AG09319 (cell line): ENCODE data around the gene CPNE6.
A peak's percentile ranks its signal among the peaks of the same experiment; 100 is the strongest.
"Not testable (repeated sequence)": the region's sequence is repeated elsewhere in the genome, so short reads cannot be mapped to it uniquely, and the experiment has no call there.

Experiments
- DNase-seq: peaks from one replicate; pipeline ENCODE4 v3.0.0-alpha.2; 2010; ENCODE audit warnings: low read depth; ENCODE audit errors: extremely low read depth
- TF ChIP-seq, protein P1 (sequence below): IDR thresholded peaks from 2 replicates; pipeline ENCODE4 v1.5.1; 2011; ENCODE audit warnings: low read depth, mild to moderate bottlenecking, inconsistent platforms, low read length, moderate library complexity

Gene CPNE6

DNA sequence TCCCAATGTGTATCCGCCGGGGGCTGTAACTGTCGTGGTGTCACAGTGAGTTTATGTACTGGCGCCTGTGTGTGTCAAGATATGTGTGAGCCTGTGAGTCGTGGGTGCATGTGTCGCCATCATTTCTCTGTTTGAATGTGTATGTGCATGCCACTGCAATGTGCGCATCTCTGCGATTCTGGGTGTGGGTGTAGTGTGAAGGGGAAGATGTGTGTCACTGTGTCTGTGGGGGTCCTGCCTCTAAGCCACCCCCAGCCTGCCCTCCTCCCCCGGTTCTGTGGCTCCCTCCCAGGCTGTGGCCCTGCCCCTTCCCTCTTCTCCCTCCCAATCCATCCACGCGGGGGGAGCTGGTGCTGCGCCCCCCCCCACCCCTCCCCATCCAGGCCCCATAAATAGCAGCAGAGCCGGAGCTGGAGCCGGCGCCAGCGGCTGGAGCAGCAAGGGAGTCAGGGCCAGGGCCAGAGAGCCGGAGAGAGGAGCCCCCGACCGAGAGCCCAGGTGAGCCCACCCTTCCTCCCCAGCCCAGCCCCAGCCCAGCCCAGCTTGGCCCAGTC, at the start of gene CPNE6:
Gene CPNE6 (plus strand): TSS at position 419 of the 554 bp plus-strand sequence. CDS start 1,375 bp downstream, outside the sequence.
- TF ChIP-seq, protein P1, sequence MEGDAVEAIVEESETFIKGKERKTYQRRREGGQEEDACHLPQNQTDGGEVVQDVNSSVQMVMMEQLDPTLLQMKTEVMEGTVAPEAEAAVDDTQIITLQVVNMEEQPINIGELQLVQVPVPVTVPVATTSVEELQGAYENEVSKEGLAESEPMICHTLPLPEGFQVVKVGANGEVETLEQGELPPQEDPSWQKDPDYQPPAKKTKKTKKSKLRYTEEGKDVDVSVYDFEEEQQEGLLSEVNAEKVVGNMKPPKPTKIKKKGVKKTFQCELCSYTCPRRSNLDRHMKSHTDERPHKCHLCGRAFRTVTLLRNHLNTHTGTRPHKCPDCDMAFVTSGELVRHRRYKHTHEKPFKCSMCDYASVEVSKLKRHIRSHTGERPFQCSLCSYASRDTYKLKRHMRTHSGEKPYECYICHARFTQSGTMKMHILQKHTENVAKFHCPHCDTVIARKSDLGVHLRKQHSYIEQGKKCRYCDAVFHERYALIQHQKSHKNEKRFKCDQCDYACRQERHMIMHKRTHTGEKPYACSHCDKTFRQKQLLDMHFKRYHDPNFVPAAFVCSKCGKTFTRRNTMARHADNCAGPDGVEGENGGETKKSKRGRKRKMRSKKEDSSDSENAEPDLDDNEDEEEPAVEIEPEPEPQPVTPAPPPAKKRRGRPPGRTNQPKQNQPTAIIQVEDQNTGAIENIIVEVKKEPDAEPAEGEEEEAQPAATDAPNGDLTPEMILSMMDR, result no peak

DNA sequence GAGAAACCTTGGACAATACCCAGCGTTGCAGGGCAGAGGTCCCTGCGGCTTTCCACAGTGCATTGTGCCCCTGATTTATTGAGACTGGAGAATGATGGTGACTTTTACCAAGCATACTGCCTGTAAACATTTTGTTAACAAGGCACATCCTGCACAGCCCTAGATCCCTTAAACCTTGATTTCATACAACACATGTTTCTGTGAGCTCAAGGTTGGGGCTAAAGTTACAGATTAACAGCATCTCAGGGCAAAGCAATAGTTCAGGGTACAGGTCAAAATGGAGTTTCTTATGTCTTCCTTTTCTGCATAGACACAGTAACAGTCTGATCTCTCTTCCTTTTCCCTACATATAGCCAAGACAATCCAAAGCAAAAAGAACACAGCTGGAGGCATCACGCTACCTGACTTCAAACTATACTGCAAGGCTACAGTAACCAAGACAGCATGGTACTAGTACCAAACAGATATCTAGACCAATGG, 46.4 kb upstream of the CPNE6 start:
- DNase-seq, result not testable (repeated sequence)

More for the DNA sequence above, at the start of gene CPNE6:
- DNase-seq, result no peak

DNA sequence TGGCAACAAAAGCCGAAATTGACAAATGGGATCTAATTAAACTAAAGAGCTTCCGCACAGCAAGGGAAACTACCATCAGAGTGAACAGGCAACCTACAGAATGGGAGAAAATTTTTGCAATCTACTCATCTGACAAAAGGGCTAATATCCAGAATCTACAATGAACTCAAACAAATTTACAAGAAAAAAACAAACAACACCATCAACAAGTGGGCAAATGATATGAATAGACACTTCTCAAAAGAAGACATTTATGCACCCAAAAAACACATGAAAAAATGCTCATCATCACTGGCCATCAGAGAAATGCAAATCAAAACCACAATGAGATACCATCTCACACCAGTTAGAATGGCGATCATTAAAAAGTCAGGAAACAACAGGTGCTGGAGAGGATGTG, 41.7 kb upstream of the CPNE6 start:
- DNase-seq, result not testable (repeated sequence)

DNA sequence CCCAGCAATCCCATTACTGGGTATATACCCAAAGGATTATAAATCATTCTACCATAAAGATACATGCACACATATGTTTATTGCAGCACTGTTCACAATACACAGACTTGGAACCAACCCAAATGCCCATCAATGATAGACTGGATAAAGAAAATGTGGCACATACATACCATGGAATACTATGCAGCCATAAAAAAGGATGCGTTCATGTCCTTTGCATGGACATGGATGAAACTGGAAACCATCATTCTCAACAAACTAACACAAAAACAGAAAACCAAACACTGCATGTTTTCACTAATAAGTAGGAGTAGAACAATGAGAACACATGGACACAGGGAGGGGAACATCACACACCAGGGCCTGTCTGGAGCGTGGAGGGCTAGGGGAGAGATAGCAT, 40.0 kb upstream of the CPNE6 start:
- not testable (repeated sequence) for DNase-seq

DNA sequence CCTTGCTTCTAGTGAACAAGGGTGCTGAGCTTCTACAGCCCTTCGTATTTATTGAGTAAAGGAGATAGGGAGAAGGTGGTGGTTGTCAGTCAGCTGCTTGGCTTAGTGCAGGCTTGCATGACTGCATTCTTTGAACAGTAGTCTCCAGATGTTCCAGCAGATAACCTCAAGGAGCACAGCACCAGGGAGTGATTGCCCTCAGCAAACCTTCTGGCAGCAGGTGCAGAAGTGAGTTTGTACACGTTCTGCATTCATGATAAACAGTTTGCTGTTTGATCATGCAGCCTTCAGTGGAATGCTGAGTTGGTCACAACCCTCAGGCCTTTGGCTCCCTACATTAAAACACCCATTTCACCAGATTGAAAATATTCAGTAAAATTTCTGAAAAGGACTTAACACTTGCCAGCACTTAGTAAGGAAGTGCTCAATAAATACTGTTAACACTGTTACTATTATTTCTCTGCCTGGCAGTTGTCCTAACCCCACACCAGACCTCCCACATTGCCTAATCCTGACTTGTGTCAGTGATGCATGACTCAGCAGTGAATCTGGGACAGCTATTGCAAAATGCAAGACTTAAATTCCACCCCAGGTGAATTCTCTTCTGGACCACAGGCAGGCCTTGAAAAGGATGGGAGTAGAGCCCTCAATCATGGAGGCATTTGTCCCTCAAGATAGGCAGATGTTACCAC, 38.5 kb upstream of the CPNE6 start:
- peak; percentile 12 for DNase-seq
- TF ChIP-seq, protein P1, result no peak

DNA sequence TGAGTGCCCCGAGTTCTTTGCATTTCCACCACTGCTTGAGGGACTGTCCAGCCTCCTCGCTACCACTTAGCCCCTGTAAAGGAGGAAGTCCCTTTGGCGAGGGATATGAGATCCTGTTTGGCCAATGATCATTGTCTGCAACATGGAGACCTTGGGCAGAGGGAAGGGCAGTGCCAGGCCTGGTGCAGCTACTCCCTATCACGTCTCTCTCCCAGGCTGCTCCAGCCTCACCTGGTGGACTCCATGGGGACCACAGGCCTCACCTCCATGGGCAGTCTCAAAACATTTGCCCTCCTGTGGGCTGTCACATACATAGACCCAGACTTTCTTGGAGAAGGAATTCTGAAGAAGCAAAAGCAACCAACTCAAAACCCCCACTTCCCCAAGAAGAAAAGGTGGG, 35.6 kb upstream of the CPNE6 start:
- DNase-seq, result not testable (repeated sequence)

DNA sequence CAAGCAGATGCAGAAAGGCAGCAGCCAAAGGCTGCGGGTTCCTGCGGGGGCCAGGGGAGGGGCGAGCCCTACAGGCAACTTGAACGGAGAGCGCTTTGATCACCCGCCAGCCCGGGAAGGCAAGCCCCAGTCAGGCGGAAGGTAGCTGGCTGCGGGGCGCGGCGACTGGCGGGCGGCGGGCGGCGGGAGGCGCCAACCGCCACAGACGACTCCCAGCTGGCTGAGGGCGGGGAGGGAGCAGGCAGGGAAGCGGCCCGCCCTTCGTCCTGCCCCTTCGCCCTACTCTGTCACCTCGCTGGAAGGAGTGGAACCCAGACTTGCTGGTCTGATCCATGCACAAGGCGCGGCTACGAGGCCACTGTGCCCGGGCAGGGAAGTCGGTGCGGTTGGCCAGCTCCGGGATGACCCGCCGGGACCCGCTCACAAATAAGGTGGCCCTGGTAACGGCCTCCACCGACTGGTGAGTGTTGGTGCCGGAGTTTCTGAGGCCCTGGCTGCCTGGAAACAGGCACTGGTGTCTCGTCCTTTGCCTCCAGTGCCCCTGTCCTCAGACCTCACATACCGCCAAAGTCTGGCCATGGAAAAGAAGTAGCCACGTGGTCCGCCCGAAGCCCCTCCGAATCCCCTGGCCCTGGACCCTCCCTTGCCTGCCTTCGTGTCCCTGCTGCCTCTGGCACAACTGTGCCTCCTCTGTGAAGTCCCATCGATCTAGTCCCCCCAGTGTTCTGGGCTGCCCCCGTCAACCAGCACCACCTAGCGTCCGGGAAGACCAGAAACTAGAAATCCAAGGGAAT, 35.0 kb upstream of the CPNE6 start:
- DNase-seq, result no peak
- TF ChIP-seq, protein P1, result peak; percentile 89

DNA sequence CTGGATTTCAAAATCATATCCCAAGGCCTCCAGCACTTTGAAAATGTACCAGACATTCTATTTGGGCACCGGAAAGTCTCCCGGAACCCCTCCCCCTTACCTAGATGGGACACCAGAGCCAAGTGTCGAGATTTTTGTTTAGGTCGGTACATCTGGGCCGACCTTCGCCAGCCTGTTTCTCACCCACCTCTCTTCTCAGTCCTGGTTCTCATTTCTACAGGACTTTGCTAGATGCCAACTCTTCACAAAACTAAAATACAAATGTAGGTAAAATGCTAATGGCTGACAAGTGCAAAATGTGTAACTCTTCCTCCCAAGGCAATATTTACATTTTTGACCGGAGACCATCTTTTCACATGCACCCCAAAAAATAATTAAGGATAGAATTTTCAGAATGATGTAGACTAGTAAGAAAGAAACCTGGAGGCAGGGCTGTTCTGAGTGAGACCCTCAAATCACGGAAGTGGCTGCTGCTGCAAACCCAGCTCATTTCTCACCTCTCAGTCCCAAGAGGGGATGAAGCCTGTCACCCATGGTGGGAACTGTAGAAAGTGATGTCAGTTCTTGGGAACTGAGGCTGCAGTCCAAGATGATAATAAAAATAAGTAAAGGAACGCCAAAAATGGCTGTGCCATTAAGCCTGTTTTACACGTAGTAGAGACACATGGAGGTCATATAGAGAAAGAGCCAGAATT, 34.3 kb upstream of the CPNE6 start:
- DNase-seq, result not testable (repeated sequence)

DNA sequence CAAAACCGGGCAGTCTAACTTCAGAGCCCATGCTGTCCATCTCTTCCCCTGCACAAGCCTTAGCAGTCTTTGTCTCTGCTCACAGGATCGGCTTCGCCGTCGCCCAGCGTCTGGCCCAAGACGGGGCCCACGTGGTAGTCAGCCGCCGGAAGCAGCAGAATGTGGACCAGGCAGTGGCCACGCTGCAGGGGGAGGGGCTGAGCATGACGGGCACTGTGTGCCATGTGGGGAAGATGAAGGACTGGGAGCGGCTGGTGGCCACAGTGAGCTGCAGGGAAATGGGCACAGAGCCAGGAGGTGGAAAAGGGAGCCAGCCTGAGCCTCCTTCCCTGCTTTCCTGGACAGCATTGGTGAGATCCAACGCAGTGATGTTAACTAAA, 33.7 kb upstream of the CPNE6 start:
- TF ChIP-seq, protein P1, result no peak
- no peak for DNase-seq

DNA sequence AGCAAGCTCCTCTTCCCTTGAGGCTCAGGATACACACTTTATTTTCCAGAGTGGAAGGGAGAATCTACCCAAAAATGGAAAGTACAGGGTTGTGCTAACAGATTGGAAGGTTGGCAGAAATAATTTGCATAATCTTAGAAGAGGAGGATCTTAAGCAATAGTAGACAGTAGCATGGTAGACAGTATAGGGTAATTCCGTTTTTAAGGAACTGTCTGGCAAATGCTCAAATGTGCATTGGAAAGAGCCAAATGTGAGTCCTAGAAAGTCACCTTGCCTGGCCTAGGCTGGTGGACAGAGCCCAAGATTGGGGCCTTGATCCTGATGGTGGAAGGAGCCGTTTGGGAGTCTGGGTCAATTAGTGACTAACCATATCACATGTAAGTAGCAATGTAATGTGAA, 32.7 kb upstream of the CPNE6 start:
- no peak for DNase-seq
- TF ChIP-seq, protein P1, result no peak
